IPS-NIHi7 (cell line): ENCODE measurements around the gene LIN9.
"Not testable (repeated sequence)": the region's sequence is repeated elsewhere in the genome, so short reads cannot be mapped to it uniquely, and the experiment has no call there.

ENCODE experiments used
- DNase-seq: peaks from one replicate; pipeline ENCODE4 v3.0.0; 2012; ENCODE audit warnings: mixed read lengths; ENCODE audit errors: extremely low spot score

LIN9 gene

GRCh38 chr1:226276077-226276682 is 32.8 kb downstream of the LIN9 start:
- no peak for DNase-seq

DNA sequence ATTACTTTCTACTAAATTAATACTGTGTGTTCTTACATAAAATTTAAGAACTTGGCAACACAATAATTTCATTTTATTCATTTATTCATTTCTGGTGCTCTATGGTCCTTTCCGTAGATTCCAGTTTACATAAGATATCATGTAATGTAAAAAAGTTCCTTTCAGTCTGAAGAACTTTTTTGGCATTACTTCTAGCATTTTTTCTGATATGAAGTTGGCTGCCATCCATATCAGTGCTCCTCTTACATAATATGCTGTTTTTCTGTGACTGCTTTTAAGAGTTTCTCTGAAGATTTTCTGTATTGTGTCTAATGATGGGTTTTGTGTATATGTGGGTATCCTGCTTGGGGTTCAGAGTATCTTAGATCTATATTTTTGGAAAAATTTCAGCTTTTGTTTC is 34.8 kb downstream of the LIN9 start:
- no peak for DNase-seq

GRCh38 chr1:226272233-226272902 is 36.6 kb downstream of the LIN9 start:
- not testable (repeated sequence) for DNase-seq

DNA sequence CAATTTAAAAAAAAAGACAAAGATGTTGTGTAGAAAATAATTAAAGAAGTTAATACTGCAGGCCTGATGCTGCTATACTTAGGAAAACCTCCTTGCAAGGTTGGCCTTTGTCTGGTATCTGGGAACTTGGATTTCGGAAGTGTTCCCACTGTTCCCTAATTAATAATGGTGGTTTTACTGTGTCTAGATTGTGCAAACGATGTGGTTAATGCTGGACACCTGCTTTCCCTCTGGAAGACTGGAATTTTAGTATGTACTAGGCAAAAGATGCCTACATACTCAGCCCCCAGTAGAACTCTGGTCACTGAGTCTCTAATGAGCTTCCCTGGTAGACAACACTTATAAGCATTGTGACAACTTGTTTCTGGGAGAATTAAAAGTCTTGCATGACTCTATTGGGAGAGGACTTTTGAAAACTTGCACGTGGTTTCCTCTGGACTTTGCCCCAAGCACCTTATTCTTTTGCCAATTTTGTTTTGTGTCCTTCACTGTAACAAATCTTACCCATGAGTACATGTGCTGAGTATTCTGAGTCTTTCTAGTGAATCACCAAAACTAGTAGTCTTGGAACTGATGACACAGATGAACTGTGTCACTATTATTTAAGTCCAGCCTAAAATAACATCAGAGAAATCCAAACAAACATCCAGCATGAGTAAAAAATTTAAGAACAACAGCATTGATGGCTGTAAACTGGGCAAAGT is 40.4 kb downstream of the LIN9 start:
- DNase-seq: no peak

DNA sequence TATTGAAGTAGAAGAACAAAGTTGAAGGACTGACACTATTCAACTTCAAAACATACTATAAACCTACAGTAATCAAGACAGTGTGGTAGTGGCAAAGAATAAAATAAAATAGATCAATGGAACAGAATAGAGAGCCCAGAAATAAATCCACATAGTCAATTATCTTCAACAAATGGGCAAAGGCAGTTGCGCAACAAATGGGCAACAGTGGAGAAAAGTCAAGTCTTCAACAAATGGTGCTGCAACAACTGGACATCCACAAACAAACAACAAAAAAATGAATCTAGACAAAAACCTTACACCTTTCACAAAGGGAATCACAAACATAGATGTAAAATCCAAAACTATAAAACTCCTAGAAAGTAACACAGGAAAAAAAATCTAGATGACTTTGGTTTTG is 47.1 kb downstream of the LIN9 start:
- DNase-seq: no peak

DNA sequence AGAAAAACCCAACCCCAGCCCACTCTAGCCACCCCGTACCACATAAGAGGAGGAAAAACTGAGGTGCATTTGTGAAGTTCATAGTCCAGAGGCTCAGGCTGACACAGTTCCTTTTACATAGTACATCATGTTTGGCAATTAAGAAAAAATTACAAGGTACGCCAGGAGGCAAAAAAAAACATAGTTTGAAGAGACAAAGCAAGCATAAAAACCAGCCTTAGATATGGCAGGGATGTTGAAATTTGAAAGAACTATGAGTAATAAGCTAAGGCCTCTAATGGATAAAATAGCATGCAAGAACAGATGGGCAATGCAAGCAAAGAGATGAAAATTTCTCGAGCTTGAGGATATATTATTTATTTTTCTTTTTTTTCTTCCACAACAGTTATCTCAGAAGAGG is 53.6 kb downstream of the LIN9 start:
- no peak for DNase-seq

DNA sequence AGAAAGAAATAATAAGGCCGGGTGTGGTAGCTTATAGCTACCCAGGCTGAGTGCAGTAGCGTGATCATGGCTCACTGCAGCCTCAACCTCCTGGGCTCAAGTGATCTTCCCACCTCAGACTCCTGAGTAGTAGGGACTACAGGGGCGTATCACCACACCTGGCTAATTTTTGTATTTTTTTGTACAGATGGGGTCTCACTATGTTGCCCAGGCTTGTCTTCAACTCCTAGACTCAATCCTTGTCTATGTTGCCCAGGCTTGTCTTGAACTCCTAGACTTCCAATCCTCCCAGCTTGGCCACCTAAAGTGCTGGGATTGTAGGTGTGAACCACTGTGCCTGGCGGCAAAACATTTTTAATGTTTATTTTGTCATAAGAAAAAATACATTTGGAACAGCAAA is 55.0 kb downstream of the LIN9 start:
- DNase-seq: no peak

- not testable (repeated sequence) for DNase-seq
Measured at GRCh38 chr1:226252841-226253240, 56.1 kb downstream of the LIN9 start.

DNA sequence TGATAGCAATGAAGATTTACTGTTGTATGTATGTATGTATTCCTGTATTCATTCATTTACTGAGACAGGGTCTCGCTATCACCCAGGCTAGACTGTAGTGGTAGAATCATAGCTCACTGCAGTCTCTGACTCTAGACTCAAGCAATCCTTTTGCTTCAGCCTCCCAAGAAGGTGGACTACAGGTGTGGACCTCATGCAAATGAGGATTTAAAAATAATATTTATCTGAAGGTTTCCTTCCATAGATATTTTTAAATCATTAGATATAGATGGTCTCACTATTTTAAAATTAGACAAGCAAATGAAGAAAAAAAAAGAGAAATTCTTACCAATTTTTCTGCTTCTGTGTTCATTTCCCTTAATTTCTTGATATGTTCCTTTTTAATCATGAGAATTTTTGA is 58.5 kb downstream of the LIN9 start:
- no peak for DNase-seq

DNA sequence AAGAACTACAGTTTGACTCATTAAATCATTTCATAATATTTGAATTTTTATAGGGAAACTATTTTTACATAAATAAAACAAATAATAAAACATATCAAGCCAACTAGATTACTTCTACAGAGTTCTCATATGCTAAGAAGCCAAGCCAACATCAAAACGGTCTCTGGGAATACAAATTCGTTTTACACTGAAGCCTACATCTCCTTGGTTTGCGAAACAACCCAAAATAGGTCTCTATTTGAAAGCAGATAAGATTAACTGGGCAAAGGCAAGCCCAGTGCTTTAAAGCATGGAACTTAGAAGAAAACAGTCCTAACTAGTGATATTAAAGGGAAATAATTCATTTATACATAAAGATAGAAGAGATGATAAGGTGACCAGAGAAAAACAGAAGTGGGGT is 60.2 kb downstream of the LIN9 start:
- DNase-seq: no peak

GRCh38 chr1:226248091-226248490 is 60.9 kb downstream of the LIN9 start:
- no peak for DNase-seq

DNA sequence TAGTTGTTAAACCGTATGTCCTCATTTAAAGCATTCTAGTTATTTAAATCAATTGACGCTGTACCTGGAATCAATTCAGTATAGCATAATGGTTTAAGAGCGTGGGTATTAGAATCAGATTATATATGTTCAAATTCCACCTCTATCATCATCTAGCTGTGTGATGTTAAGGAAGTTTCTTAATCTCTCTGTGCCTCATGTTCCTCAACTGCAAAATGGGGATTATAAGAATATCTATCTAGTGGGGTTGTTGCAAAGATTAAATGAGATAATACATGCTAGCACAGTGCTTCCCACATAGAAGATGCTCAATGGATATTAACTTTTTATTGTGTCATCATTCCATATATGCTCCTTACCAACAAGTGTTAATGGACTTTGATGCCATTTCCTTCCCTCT is 69.5 kb downstream of the LIN9 start:
- DNase-seq: no peak

DNA sequence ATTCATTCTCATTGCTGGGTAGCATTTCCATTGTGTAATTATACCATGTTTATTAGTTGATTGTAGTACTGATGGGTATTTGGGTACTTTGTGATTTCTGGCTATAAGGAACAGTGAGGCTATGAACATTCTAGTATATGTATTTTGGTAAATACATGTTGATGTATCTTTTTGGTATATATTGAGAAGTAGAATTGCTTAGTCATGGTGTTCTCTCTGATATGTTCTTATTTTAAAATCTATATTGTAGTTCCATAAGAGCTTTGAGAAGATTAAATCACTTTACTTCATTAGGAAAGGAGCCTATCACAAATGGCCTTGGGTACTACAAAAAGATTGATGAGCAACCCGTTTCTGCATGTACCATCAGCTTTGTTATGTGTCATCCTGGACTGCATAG is 72.1 kb downstream of the LIN9 start:
- DNase-seq: no peak

- no peak for DNase-seq
Measured at GRCh38 chr1:226233806-226234205, 75.2 kb downstream of the LIN9 start.

- no peak for DNase-seq
Measured at GRCh38 chr1:226233293-226233692, 75.7 kb downstream of the LIN9 start.

DNA sequence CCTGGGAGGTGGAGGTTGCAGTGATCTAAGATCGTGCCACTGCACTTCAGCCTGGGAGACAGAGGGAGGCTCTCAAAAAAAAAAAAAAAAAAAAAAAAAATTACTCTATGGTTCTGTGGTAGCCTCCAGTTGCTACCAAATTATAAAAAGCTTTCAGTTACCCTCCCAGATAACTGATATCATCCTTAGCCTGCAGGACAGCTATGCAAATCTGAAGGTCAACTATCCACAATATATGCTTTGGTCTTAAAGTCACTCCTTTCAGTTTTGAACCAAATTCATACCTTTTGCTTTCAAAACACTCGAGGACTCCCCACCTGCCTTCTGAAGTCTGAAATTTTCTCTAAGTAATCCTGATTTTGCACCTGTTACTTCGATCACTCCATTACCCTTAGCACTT is 82.4 kb downstream of the LIN9 start:
- no peak for DNase-seq

DNA sequence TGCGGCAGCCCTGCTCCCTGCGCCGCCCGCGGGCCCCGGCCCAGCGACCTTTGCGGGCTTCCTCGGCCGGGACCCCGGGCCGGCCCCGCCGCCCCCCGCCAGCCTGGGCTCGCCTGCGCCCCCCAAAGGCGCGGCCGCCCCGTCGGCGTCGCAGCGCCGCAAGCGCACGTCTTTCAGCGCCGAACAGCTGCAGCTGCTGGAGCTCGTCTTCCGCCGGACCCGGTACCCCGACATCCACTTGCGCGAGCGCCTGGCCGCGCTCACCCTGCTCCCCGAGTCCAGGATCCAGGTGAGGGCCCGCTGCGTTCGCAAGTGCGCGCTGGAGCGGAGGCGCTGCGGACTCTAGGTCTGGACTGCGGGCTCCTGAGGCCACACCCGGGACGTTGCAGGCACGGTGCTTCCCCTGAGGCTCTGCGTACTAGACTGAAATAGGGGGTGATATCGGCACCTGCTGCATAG is 85.1 kb downstream of the LIN9 start:
- peak; percentile 65 for DNase-seq

DNA sequence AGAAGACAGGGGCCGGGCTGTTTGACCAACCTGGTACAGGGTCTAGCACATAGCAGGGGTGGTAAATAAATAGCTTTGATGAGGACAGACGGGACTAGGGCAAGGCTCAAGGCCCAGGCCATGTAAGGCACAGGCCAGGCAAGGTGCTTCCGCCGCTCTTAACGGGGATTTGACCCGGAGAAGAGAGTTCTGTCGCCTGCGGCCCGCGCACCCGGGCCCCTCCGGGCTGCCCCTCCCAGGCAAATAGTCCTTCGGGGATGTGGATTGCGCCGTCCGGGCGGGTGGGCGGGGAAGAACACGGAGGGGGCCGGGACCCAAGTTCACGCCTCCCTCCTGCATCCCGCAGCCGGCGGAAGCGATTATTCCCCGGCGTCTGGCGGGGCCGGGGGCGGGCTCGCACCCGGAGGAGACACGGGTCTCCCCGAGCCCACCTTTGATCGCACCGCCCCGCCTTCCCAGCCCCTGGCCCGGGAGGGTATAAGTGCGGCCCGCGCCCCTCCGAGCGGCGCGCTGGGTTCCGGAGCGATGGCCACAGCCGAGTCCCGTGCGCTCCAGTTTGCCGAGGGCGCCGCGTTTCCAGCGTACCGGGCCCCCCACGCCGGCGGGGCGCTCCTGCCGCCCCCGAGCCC is 85.7 kb downstream of the LIN9 start, which contains the start of gene MIXL1:
MIXL1 (plus strand) TSS at position 508 of the 629 bp plus-strand sequence; CDS start at position 526, 18 bp downstream.
- peak; percentile 67 for DNase-seq

- DNase-seq: no peak
Measured at GRCh38 chr1:226222686-226223085, 86.3 kb downstream of the LIN9 start.

DNA sequence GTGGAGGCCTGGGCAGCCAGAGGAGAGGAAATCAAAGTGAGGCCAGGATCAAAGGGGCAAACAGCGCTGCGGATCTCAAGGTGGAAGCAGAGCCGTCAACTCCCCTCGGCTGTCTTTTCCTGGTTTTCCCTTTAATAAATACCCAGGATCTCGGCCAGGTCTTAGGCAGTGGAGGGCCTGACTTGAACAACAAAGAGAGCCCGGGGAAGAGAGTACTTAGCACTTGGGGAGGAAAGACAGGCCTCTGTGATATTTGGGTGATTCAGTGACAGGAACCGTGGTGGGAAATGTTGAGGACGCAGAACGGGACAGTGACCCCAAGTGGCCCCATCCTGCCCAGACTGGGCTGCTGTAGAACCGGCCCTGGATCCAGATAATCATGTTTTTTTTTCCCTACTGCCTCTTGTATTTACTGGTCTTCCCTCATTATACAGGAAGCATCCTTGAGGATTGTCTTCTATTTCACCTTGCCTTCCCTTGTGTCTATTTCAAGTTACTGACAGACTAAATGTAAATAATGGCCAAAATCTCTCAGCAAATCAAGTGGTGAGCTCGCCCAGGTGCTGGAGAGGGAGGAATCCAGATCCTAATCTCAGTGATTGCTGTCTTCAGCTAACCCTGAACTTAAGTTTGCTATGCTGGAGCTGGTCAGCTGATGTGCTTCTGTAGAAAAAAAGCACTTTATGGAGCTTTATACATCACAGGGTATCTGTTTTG is 88.3 kb downstream of the LIN9 start:
- DNase-seq: peak; percentile 35

DNA sequence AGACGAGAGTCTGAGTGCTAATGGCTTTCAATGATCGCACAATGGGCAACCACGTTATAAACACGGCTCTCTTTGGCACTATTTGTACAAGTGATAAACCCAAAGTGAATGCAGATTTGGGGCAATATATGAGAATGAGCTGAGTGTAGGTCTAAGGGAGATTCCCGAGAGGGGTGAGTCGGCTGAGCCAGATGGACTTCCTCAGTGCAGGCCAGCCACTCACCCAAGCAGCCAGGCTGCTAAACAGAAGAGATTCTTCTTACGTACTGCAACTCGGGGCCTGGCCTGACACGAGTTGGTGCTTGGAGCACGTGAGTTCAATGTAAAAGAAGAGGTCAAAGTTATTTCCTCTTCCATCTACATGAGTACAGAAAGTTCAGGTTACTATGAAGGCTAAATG is 91.7 kb downstream of the LIN9 start:
- DNase-seq: no peak

DNA sequence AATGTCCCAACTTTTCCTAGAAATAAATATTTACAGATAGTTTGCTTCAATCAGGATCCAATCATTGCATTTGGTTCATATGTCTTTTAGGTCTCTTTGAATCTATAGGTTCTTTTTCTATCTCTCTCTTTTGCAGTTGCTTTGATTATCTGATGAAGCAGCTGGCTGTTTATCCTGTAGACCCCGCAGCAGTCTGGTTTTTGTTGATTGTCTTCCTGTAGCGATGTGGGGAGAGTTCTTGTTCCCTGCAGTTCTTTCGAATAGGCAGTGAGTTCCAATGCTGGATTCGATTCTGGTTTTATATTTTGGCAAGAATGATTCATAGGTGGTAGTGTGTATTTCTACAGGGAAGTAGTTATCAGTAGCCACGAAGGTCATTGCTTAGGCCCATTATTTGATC is 92.9 kb downstream of the LIN9 start:
- DNase-seq: no peak
